NCI-H1048 (cell line): ENCODE results near the gene ABHD14A.
"Not testable (repeated sequence)": the region's sequence is repeated elsewhere in the genome, so short reads cannot be mapped to it uniquely, and the experiment has no call there.

ENCODE experiments used
- DNase-seq: peaks from one replicate; lab custom pipeline; 2025; lab: John Stamatoyannopoulos, UW

ABHD14A gene

DNA sequence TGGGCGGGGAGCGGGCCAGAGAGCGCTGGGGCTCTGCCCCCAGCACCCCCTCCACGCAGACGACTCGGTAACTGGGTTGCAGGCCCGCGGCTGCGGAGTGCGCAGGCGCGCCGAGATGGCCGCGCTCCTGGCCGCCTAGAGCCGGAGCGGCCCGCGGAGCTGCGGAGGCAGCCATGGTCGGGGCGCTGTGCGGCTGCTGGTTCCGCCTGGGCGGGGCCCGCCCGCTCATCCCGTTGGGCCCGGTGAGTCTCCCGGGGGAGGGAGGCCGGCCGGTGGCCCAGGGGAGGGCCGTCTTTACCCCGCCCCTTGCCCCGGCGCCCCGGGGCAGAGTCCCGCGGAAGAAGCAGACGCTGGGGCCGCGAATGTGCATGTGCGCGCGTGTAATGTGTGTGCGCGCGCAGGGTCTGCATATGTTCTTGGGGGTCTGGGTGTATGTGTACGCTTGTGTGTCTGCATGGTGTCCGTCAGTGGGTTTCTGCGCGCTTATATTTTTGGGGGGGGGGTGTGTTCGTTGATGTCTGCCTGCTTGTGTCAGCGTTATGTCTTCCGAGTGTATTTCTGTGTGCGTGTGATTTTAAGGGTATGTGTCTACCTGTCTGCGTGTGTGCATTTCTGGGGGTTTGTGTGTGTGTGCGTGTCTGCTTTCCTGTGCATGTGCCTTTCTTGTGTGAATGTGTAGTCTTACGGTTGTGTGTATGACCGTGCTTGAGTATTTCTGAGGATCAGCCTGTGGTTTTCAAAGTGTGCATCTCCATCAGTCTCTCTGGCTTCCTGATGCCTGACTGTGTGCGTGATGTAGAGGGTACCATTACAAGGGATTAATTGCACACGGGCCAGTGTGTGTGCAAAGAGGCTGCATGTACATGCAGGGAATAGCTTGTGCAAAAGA lies at the start of gene ABHD14A:
Gene ABHD14A (plus strand): TSS at position 102 of the 889 bp plus-strand sequence. CDS start 72 bp downstream, at position 174.
- no peak for DNase-seq

DNA sequence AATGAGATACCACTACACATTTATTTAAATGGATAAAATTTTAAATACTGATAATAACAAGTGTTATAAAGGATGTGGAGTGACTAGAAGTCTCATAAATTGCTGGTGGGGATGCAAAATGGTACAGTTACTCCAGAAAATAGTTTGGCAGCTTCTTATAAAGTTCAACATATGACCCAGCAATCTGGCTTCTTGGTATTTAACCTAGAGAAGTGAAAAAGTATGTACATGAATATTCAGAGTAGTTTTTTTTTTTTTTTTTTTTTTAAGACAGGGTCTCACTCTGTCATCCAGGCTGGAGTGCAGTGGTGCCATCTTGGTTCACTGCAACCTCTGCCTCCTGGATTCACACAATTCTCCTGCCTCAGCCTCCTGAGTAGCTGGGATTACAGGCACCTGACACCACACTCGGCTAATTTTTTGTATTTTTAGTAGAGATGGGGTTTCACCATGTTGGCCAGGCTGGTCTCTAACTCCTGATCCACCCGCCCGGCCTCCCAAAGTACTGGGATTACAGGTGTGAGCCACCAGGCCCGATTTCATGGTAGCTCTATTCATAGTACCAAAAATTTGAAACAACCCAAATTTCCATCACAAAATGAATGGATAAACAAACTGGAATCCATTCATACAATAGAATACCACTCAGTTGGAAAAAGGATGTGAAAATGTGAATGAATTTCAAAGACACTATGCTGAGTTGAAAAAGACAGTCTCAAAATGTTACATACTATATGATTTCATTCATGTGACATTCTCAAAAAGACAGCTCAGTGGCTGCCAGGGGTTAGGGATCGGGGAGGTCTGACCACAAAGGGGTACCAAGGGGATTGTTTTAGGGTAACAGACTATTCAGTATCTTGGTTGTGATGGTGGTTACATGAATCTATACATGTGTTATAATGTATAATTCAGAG lies 47.5 kb upstream of the ABHD14A start:
- DNase-seq: no peak

DNA sequence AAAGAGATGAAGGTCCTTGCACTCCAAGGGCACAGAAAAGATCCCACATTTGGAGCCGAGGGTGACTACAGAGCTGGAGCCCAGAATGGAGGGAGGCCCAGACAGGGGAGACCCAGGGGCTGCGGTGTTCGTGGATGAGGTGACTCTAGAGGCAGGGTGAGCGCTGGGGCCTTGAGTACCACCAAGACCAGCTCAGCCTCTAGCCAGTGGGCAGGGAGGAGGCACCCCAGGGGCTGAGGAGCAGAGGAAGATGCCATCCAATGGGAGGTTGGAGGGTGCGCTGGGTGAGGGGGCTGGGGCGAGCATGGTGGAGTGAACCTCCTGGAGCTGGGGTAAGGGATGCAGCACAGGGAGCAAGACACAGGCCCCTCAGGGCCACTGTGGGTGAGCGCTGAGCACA lies 46.4 kb upstream of the ABHD14A start:
- DNase-seq: no peak

DNA sequence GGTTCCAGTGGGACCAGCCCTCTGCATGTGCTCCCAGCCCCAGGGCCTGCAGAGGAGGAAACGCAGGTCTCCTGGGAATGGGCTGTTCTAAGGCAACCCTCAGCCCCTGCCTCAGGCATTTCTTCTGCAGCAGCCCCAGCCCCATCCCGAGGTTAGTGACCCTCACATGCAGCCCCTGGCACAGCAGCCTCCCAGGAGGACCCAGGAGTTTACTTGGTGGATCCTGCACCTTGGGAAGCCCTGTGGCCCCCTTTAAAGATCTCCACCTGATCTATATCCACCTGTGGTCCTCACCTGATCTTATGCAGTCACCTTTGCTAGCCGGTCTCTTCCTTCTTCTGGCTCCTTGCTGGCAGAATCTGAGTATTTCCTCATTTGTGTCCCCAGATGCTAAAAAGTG lies 45.9 kb upstream of the ABHD14A start:
- DNase-seq: not testable (repeated sequence)

DNA sequence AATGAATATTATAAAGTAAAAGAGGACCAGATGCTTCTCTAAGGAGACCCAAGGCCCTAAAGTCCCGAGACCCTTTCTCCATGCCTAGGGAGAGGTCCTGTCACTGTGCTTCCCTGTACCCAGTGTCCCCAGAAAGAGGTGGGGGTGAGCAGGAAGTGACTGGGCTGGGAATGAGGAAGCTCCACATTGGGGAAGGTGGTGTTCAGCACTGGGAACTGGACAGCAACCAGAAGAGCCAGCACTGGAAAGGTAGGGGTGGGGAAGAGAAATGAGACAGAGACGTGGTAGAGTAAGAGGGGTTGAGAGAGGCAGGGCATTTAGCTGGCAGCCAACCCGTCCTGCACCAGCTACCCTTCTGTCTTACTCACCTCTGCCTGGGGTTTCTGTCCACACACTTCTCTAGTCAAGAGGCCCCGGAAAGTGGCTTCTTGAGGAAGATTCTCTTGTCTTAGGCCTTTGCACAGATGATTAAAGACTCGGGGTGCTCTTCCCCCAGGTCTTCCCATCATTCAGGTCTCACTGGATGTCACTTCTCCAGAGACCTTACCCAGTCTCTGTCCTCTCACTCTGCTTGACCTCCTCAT lies 45.4 kb upstream of the ABHD14A start:
- no peak for DNase-seq

DNA sequence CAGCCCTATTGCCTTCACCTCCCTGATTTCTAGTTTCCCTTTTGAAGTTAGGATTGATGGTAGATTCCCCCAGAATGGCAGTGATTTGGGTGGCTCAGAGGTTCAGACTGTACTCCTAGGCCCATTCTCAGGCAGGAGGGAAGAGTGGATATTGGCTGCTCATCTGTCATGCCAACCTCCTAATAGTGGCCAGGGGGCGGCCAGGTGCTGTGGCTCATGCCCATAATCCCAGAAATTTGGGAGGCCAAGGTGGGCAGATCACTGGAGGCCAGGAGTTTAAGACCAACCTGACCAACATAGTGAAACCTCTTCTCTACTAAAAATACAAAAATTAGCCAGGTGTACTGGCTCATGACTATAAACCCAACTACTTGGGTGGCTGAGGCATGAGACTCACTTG lies 44.4 kb upstream of the ABHD14A start:
- DNase-seq: no peak

DNA sequence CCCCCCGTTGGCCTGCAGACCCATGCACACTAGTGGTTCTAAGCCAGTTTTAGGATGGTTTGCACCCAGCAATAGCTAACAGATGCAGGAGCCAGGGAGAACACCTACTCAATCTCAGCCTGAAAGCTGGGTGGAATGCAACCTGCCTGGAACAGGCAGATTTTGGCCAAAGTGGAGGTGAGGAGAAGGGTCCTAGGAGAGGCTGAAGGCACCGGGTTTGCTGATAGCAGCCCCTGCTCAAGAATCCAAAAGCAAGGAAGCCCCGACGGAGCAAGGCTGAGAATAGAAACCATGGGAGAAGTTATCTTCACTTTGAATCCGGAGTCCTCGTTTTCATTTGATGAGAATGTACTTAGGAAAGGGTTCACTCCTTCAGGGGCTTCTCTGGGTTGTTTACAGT lies 43.1 kb upstream of the ABHD14A start:
- DNase-seq: no peak

DNA sequence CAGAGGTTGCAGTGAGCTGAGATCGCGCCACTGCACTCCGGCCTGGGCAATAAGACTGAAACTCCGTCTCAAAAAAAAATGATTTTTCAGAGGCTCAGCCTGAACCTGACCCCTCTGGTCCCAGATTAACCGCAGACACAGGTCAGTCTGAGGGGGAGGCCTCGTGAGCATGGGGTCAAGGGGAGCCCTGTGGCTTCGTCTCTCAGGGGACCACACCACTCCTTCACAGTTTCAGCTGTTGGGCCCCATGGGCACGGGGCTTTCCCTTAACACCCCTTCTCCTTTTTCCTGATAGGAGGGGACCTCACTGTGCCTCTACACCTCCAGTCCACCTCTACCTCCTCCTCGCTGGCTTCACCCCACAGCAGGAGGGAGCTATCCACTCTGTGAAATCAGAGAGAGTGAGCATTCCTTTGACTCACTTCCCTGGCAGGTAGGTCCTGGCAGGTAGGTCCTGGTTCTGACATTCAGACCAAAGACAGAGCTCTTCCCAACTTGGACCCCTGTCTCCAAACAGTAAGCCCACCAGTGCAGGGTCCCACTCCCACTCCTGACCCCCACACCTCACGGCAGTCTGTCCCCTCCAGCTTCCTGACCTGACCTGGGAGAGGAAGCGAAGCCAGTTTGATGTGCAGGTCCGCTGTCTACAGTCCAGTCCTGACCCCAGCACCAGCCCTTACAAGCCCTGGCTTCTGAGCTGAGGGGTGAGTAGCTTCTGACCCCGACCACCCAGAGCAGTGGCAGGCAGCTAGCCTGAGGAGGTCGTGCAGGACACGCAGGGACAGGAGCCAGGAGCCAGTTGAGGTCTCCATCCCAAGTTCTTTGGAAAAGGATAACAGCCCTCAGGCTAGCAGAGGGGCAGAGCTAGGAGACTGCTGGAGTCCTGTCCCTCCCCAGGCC lies 42.1 kb upstream of the ABHD14A start:
- DNase-seq: no peak

DNA sequence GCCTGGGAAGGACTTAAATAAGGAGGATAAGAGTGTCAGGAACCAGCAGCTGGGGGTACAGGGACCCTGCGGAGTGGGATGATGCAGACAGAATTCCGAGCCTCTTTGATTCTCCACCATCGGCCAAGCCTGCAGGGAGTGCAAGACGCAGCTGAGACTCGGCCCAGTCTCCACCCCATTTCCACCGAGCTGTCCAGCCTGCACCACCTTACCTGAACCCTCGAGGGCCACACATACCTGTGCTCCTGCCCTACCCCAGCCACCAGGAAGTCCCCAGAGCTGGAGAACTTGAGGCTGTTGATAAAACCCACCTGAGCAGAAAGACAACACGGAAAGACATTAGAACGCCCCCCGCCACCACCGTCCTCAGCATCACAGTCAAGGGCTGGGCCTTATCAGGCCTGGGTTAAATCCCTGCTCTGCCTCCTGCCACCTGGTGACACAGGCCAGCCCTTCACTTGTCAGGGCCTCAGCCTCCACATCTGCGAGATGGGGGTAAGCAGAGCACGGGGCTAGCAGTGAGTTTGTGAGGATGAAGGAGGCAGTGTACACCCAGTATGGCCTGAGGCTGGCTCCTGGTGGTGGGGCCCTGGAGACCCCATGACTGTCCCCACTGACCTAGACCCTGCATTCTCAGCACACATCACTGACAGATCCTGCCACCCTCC lies 41.3 kb upstream of the ABHD14A start:
- DNase-seq: no peak

DNA sequence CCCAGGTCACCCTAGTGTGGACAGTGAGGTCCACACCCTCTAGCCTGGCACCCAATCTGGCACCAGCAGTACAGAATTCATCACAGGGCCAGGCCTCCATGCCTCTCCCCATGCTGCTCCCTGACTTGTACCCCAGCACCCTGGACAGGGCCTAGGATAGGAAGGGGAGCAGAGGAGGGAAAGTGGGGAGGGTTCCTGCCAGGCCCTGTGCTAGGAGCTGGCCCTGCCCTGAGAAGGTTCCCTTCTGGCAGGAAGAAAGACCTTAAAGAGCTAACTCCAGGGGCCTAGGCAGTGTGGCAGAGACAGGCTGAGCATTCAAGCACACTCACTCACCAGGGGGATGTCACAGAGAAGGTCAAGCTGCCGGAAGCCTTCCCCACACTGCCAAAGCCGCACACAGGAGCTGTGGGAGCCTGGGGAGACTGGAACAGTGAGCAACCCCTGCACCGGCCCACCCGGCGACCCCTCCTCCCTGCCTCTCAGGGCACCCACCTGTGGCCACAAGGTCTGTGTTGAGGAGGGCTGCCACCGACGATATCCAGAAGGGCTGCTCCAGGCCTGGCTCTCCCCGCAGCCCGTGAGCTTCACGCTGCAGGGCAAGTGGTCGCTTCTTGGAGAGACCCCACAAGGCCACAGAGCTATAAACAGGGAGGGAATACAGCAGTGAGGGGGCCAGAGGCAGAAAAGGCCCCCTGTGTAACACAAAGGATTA lies 40.6 kb upstream of the ABHD14A start:
- no peak for DNase-seq

DNA sequence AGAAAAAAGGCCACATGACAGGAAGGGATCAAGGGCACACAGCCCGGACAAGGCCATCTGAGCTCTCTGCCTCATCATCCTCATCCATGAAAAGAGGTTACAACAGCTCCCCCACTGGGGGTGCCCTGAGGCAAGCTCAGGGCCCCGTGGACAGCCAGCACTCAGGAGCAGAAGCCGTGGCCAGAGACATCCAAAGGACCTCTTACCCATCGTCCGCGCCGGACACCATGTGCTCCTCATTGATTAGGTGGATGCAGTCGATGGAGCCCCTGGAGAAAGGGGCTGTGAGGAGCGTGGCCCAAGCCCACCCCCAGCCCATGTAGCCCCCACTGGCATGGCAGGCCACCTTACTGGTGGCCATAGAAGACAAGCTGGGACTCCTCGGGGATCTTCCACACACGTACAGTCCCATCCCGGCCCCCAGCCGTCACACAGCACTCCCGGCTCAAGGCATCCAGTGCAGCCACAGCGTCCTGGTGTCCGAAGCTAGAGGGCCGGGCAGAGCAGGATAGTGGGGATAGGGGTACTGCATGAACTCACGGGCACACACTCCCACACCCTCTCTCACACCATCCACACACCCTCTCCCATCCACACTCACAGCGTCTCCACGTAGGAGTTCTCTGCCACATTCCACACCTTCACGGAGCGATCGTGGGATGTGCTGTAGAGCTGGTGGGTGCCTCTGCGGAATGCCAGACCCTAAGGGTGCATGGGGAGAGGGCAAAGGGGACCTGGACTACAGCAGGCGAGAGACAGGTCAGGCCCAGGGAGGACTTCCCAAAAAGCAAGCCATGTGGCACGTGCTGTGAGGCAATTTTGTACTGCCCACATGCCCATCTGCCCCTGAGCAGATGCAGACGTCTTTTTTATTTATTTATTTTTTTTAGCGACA lies 39.6 kb upstream of the ABHD14A start:
- DNase-seq: no peak

DNA sequence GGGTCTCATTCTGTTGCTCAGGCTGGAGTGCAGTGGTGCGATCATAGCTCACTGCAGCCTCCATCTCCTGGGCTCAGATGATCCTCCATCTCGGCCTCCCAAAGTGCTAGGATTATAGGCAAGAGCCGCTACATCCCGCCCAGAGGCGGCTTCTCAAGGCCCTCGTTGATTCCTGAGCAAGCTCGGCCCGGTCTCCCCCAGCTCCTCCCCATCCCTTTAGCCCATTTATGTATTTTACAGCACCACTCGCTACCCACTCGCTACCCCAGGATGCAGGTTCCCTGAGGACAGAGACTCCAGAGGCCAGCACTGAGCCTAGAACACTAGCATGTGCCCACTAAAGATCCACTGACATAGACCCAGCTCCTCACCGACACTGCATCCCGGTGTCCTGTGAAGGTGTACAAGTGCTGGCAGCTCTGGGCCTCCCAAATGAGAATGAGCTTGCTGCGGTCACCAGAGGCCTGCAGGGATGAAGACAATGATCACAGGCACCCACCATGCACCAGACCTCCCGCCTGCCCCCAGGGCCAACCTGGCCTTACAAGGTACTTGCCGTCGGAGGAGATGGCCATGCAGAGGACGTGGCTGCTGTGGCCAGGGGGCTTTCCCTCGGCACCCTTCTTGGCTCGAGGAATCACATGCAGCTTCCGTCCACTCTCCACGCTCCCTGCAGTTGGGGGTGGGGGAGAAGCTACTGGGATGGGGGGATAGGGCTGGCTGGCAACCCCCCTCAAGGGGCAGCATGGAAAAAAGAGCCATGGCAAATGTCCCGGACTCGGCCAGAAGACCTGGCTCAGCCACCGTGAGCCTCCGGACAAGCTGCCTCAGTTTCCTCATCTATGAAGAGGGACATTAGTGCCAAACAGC lies 38.7 kb upstream of the ABHD14A start:
- DNase-seq: no peak

DNA sequence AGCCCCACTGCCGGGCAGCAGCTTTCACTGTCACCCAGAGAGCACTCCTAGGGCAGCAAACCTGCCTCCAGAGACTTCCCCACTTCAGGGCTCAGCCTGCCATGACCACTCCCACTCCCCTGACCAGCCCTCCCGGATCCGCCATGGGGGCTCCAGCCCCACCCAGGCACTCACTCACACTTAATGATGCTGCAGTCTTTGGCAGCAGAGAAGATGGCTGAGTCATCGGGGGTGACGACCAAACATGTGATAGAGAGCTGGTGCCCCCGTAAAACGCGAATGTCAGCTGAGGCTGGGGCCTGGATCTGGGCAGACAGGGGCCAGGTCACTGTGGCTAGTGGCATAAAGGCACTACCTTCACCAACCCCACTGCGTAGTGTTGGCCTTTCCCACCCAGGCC lies 37.9 kb upstream of the ABHD14A start:
- no peak for DNase-seq

DNA sequence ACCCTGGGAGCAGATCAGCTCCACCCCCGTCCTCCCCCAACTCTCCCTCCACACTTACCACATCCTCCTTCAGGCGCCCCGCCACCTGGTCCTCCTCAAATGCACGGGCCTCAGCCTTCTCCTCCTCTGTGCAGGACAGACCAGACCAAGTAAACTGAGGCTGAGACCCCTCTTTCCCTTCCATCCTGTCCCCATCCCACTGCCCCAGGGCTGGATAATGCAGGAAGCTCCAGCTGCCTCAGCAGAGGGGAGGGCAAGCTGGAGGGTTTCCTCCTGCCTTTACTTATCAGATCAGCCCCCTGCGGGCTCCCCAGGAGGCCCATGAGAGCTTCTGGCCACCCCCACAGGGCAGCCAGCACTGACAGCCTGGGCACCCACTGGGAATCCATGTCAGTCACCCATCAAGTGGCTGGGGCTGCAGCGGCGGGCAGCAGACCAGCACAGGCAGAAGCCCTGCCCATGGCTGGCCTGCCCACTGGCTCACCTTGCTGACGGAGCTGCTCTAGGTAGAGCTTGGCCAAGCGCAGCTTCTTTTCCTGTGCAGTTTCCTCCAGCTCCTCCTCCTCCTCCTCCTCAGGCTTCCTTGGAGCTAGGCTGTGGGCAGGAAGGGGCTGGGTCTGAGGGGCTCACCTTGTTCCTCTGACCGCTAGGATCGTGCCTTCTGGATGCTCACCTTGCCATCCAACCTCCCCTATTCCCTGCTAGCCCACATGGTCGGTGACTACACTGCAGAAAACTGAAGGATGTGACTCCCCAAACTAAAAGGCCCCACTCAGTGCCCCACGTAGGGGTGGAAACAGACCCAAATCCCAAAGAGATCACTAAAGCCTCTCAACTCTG lies 37.0 kb upstream of the ABHD14A start:
- no peak for DNase-seq

DNA sequence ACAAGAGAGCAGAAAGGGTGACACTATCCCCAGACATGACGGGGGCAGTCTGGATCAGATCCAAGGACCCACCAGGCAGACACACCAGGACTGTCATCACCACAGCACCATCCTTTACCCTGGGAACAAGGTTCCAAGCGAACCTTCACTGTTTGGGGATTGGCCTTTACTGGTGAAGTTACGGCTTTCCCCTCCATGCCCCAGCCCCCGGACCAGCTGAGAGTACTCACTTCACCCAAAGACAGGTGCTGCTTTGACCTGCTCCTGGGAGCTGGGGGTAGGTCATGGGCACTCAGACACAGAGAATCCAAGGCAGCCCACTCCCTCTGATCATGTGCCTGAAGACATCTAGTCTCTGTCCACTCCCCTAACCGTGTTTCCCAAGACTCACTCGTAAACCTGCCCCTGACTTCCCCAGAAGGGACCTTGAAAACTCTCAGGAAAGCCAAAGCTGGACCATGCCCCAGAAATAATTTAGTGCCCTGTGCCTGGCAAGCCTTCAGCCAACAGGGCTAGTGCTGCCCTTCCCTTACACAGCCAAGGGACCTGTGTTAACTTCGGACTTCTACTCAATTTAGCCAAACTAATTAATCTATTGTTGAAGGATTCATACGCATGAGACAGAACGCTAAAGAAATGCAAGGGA lies 36.0 kb upstream of the ABHD14A start:
- no peak for DNase-seq

DNA sequence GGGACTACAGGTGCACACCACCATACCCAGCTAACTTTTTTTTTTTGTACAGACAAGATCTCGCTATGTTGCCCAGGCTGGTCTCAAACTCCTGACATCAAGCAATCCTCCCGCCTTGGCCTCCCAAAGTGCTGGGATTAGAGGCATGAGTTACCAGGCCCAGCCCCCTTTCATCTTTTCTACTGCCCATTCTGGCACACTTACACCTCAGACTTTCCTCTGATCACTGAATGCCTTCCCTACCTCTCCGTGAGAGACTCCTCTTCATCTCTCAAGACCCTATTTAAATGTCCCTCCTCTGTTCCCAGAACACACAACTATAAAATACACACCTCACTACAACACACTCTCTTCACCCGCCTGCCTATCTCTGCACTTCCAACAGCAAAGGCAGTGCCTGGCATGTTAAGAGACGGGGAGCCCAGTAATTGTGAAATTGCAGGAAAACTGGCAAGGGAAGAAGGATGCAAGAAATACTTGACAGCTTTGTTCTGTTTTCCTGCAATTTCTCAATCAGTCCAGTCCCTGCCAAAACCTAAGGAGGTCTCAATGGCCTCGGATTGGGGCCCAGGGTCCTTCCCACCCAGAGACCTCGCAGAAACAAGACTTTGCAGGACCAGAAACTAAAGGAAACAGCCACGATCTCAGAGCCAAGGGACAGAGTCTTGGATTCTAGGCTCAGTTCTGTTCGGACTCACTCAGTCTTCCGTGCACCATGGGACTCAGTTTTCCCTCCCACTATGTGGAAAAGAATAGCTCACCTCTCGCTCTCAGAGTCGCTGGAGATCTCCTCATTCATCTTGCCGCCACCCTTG lies 34.0 kb upstream of the ABHD14A start:
- no peak for DNase-seq
